ENCODE results near the gene FURIN.
"Not testable (repeated sequence)": the region's sequence is repeated elsewhere in the genome, so short reads cannot be mapped to it uniquely, and the experiment has no call there.

Gene FURIN

DNA sequence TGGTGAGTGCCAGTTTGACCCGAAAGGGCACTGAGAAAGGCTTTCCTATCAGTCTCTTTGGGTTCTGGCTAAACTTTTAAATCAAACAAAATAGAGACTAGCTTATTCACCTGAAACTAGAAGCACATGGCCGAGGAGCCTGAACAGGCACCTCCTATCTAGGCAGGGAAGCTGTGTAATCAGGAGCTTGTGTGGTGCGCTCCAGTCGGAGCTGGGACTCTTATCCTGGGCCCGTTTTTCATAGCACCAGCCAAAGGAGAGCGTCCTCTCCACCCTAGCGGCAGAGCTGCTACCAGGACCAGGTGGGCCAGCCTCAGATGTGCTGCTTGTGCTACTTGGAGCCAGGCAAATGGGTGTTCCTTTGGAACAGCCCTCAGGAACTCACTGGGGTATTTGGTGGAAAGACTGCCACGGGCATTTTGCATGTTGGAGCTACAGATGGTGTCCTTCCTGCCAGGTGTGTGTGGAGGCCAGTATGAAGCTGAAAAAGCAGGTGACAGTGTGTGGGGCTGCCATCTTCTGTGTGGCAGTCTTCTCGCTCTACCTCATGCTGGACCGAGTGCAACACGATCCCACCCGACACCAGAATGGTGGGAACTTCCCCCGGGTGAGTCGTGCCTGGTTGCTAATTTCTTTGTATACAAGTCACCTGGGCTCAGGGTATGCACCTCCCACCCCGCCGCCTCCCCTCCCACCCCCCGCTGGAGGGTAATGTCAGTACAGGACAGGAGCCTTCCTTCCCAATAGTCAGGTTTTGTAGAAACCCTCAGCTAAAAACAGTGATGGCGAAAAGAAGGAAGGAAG is 35.5 kb downstream of the FURIN start:
- DNase-seq = no peak

DNA sequence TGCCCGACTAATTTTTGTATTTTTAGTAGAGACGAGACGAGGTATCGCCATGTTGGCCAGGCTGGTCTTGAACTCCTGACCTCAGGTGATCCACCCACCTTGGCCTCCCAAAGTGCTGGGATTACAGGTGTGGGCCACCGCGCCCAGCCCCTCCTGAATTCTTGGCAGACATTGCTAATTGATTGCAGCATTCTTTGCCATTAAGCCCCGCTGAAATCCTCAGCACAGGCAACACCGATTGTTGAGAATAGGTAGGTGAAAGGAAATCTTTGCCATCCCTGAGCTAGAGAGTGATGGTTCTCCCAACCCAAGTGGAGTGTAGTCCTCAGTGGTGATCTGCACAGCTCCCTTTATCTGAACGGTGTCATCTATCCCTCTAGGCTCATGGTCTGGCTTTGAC is 36.4 kb downstream of the FURIN start:
- DNase-seq = no peak

DNA sequence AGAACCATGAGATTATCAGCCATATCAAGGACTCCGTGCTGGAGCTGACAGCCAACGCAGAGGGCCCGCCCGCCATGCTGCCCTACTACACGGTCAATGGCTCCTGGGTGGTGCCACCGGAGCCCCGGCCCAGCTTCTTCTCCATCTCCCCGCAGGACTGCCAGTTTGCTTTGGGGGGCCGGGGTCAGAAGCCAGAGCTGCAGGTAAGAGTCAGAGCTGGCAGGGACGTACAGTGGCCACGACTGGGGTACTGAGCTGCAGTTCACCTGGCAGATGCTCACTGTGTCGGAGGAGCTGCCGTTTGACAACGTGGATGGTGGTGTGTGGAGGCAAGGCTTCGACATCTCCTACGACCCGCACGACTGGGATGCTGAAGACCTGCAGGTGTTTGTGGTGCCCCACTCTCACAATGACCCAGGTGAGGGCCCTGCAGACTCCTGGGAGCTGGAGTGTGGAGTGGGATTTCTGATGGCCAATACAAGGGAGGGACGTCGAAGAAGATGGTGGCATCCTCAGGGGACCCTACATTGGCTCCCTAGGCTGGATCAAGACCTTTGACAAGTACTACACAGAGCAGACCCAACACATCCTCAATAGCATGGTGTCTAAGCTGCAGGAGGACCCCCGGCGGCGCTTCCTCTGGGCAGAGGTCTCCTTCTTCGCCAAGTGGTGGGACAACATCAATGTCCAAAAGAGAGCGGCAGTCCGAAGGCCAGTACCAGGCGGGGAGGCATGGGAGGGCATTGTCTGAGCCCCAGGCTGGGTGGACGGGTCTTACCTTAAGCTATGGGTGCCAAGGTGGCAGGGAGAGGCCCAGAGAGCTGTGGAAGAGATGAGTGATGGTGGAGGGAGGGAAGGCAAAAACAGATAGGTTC is 37.2 kb downstream of the FURIN start:
- DNase-seq = no peak

DNA sequence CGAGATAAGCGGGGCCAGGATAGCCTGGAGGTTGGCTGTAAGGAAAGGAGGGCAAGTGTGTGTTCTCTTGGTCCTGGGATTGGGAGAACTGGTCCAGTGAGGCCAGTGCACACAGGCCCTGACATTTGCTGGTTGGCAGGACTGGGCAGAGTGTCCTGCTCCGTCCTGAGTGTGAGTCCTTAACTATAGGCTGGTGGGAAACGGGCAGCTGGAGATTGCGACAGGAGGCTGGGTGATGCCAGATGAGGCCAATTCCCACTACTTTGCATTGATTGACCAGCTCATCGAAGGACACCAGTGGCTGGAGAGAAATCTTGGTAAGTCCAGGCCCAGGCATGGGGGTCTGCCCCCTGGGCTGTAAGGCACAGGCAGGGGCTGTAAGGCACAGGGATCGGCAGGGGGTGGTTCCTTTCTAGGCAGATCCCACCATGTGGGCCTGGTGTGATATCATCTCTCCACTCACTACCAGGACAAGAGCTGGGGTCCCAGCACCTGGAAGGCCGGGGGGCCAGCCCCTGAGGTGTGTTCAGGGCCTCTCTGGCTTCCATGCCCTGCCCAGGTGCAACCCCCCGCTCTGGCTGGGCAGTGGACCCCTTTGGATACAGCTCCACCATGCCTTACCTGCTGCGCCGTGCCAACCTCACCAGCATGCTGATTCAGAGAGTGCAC is 37.9 kb downstream of the FURIN start:
- no peak for DNase-seq

DNA sequence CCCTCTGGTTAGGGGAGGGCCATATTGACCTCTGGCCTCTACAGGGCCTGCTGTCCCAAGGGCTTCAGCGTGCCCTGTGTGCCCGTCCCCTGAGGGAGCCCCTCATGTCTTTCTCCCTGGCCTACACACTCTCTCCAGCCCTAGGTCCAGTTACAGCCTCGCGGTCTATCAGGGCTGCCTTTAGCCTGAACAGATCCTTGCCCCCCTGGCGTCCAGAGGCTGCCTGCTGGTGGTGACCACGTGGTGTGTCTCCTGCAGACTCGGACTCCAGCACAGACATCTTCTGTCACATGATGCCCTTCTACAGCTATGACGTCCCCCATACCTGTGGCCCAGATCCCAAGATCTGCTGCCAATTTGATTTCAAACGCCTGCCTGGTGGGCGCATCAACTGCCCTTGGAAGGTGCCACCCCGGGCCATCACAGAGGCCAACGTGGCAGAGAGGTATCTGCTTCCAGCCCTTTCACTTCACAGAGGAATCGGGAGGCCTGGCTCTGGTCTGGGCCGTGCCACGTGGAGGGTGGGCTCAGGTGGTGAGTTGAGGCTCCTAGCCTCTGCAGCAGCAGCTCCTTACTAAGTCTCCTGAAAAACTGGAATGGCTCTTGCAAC is 38.8 kb downstream of the FURIN start:
- DNase-seq = no peak

DNA sequence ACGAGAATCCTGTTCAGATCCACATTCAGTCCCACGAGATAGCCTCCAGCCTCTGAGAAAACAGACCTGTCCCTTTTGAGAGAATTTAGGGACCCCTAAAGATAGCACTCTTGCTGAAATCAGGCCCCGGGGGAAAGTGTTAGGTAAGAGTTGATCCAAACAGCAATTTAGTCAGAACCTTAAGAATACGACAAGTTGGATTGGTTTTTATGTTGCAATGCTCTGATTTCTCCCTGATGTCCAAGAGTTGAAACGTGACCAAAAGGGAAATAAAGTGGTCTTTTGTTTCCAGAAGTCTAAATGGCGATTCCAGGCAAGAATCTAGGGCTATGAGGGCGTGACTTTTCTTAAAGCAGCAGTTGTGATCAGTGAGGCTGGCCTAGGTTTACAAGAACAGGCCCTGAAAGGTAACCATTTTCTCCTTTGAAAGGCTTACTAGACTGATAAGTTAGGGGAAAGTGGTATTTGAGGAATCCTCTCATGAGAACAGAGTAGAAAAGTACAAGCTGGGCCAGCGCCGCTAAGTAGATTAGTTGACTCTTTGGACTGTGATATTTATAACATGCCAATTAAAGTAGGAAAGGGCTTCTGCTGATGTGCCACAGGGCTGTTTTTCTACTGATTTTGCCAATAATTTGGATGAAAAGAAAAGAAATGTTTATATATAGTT is 39.6 kb downstream of the FURIN start:
- DNase-seq = no peak

DNA sequence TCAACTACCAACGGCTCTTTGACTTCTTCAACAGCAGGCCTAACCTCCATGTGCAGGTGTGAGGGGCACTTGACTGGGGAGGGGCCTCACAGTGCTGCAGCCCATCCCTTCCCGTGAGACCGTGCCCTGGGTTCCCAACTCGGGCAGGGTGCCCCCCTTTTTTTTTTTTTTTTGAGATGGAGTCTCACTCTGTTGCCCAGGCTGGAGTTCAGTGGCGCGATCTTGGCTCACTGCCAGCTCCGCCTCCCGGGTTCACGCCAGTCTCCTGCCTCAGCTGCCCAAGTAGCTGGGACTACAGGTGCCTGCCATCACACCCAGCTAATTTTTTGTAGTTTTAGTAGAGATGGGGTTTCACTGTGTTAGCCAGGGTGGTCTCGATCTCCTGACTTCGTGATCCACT is 41.1 kb downstream of the FURIN start:
- not testable (repeated sequence) for DNase-seq

DNA sequence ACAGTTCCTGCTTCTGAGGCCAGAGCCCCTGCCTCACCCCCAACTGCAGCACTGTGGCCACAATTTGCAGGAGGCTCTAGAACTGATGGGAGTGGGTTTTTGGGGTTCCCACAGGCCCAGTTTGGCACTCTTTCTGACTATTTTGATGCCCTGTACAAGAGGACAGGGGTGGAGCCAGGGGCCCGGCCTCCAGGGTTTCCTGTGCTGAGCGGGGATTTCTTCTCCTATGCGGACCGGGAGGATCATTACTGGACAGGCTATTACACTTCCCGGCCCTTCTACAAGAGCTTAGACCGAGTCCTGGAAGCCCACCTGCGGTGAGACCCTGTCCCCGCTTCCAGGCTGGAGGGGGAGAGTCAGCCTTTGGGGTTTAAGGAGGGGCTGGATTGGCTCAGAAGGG is 41.6 kb downstream of the FURIN start:
- no peak for DNase-seq

DNA sequence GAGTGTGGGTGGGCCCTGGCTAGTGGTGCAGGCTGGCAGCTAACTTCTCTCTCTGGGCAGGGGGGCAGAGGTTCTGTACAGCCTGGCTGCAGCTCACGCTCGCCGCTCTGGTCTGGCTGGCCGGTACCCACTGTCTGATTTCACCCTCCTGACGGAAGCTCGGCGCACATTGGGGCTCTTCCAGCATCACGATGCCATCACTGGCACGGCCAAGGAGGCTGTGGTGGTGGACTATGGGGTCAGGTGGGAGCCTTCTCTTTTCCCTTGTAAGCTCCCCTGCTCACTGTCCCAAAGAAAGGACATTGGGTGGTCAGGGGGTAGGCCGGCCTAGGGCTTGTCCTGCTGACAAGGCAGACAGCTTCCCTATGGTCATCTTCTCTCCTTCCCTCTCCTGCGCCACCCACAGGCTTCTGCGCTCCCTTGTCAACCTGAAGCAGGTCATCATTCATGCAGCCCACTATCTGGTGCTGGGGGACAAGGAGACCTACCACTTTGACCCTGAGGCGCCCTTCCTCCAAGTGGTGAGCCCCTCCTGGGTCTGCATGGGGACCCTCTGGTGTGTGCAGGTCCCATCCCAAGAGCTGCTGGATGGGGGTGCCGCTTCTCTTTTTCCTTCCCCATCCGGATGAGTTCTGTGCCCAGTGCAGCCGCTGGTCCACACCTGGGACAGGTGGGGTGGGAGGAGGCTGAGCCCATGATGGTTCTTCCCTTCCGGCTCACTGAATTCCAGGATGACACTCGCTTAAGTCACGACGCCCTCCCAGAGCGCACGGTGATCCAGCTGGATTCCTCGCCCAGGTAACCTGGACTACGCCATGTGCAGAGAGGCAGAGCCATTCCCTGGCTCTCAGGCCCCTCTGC is 42.3 kb downstream of the FURIN start:
- no peak for DNase-seq

DNA sequence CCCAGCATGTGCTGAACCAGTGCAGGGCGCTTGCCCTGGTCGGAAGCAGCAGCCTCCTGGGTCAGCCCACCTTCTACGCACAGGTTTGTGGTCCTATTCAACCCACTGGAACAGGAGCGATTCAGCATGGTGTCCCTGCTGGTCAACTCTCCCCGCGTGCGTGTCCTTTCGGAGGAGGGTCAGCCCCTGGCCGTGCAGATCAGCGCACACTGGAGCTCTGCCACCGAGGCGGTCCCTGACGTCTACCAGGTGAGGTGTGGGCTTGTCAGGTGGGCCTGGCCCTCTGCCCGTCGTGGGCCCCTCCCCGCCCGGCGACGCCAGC is 42.9 kb downstream of the FURIN start:
- no peak for DNase-seq

DNA sequence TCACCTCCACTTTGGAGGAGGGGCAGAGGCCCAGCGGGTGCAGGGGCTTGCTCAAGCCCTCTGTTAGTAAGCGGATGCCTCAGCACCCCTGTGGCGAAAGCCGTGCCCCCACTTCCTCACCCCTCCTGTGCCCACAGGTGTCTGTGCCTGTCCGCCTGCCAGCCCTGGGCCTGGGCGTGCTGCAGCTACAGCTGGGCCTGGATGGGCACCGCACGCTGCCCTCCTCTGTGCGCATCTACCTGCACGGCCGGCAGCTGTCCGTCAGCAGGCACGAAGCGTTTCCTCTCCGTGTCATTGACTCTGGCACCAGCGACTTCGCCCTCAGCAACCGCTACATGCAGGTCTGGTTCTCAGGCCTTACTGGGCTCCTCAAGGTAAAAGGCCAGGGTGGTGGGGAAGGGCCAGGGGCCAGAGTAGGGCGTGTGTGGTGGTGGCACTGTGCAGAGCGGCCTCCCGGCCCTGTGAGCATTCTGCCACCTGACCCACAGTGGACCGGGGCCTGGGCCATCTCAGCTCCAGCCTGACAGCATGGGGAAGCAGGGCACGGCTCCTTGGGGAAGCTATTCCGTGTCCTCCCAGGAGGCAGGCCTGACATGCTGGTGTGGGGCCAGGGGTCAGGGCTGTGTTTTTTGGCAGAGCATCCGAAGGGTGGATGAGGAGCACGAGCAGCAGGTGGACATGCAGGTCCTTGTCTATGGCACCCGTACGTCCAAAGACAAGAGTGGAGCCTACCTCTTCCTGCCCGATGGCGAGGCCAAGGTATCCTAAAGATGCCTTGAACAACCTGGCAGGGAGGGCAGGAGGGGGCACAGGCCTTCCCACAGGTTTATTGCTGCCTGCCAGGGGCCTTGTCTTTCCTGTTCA is 43.8 kb downstream of the FURIN start:
- DNase-seq = no peak

DNA sequence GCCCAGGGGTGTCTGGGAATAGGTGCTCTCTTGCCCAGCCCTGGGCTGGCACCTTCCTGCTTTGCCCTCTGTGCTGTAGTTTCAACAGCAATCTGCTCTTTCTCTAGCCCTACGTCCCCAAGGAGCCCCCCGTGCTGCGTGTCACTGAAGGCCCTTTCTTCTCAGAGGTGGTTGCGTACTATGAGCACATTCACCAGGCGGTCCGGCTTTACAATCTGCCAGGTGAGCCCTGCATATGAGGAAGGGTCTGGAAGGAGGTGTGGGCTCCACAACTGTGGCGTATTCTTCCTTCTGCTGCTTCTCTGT is 44.3 kb downstream of the FURIN start:
- no peak for DNase-seq

DNA sequence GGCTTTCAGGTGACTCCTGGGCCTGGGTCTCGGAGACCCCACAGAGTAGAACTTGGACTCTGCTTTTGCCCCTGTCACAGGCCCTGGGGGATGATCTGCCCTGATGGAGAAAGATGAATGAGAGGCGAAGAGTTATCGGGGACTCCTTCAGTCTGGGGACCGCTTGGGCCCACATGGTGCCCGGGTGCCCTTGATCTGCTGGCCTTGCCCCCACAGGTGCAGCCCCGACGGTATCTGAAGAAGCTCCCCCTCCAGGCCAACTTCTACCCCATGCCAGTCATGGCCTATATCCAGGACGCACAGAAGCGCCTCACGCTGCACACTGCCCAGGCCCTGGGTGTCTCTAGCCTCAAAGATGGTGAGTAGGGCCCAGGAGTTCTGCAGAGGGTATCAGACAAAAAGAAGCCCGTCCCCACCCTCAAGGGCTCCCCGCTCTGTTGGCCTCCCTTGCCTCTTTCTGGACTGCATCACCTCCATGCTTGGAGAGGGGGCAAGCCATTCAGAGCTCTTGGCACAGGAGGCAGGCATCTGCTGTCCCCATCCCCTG is 45.1 kb downstream of the FURIN start:
- no peak for DNase-seq

DNA sequence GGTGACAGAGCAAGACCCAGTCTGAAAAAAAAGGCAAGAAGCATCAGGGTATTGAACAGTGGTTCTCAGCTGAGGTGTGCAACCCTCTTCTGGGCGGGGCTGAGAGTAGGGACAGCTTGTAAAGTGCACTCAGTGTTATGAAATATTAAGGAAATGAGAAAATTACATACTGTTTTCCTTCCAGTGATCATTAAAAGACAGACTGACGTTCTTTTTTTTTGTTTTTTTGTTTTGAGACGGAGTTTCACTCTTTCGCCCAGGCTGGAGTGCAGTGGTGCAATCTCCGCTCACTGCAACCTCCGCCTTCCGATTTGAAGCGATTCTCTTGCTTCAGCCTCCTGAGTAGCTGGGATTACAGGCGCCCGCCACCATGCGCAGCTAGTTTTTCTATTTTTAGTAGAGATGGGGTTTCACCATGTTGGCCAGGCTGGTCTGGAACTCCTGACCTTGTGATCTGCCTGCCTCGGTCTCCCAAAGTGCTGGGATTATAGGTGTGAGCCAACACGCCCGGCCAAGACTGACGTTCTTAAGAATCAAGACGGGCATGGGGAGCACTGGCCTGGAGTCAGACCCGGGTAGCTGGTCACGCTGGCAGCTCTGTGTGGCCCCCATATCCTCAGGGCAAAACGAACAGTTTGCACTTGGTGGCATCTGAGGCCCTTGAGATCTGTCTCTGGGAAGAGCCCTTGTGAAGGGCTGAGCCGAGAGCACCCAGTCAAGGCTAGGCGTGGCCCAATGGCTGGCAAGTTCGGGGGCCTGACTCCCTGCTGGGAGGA is 46.1 kb downstream of the FURIN start:
- DNase-seq = no peak

DNA sequence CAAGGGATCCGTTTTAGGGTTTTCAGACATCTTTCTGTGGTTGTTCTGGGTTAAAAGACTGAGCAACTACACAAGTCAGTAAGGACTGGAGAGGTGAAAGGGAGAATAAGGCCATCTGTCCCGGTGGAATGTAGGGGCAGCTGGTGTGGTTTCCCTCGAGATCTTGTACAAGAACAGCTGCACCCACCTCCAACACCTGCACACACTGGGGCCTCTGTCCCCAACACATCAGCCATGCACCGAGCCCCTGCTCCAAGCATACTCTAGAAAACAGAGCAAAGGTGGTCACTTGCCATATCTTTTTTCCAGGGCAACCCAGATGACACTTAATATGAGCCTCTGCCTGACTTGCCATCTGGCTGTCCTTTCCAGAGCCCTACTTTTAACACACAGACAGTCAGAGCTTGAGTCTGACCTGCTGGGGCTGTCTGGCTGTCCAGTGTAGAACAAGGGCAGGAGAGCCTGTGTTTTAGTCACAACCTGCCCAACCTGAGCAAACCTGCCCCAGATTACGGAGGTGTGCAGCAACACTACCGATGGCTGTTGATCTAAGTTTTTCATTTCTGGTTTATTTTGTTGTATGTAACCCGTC is 46.9 kb downstream of the FURIN start:
- DNase-seq = no peak

DNA sequence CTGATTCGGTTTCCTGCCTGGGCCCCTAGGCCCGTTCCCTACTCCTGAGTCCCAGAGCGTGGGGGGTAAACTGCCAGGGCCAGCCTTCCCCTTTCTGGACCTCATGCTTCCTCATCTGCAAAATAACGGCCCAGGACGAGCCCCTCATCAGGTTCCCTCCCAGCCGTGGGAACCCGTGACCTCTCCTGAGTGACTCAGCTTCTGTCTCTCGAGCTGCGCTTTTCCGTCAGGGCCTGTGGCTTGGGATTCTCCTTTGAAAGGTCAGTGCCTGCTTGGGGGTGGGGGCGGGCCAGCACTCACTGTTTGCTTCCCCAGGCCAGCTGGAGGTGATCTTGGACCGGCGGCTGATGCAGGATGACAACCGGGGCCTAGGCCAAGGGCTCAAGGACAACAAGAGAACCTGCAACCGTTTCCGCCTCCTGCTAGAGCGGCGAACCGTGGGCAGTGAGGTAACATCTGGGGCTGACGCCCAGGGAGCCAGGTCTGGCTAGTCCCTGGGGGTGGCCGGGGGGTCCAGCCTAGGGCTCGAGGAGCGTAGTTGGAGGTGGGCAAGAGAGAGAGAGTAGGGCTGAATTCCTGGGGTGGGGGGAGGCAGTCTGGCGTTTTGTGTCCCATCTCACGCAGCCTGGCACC is 47.5 kb downstream of the FURIN start:
- DNase-seq = no peak

DNA sequence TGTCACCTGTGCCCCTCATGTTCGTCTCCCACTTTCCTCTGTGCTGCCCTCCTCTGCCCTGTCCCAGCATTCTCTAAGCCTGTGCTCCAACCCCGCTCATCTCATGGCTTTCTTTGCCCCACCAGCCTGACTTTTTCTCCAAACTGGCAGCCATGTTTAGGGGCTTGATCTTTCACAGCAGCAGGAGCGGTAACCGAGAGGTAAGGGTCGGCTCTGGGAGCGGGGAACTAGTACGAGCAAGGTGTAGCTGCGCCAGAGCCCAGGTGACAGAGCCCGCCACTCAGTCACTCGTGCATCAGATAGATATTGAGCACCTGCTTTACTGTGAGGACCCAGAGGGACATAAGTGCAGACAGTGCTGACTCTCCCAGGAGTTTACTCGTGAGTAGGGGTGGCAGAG is 48.1 kb downstream of the FURIN start:
- DNase-seq = no peak

DNA sequence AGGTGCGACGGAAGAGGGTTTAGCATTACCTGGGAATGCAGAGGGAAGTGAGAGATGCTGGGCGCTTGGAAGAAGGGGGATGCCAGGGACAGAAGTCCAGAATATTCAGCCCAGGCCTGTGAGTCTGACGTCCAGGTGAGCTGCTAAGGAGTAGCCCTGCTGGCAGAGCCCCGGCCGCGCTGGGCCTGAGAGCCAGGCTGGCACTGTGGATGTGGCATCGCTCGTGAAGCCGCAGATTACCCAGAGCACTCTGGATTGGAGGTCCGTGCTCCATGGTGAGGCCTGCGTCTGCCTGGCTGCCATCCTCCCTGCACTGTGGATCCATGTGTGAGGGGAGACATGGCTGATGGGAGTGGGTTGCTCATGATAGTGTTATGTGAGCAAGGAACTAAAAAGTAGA is 49.2 kb downstream of the FURIN start:
- no peak for DNase-seq

All from femur (tissue), 1 donor.